GM18909 (cell line): Measurements from ENCODE around the gene DACH1.

Experiments used
- ATAC-seq: cut with Tn5 transposase; IDR thresholded peaks from one replicate; pipeline ENCODE4 v1.9.1; 2021; ENCODE audit warnings: mild to moderate bottlenecking; ENCODE audit not compliant: unreplicated experiment, poor library complexity

Gene DACH1

GRCh38 chr13:71634602-71635443 lies 232.2 kb downstream of the DACH1 start:
- no peak for ATAC-seq

GRCh38 chr13:71634182-71634581 lies 232.8 kb downstream of the DACH1 start:
- no peak for ATAC-seq

- no peak for ATAC-seq
These were observed 234.3 kb downstream of the DACH1 start for GRCh38 chr13:71632721-71633120.

- ATAC-seq = no peak
These were observed 234.8 kb downstream of the DACH1 start for GRCh38 chr13:71632206-71632605.

- no peak for ATAC-seq
These were observed 237.8 kb downstream of the DACH1 start for GRCh38 chr13:71629167-71629566.

- no peak for ATAC-seq
These were observed 240.4 kb downstream of the DACH1 start for GRCh38 chr13:71626421-71627117.

GRCh38 chr13:71625694-71626093 lies 241.3 kb downstream of the DACH1 start:
- ATAC-seq = no peak

GRCh38 chr13:71624653-71625600 lies 242.1 kb downstream of the DACH1 start:
- ATAC-seq = no peak

- ATAC-seq = no peak
These were observed 245.6 kb downstream of the DACH1 start for GRCh38 chr13:71621174-71622124.

- no peak for ATAC-seq
These were observed 247.9 kb downstream of the DACH1 start for GRCh38 chr13:71619096-71619495.

GRCh38 chr13:71618159-71618558 lies 248.8 kb downstream of the DACH1 start:
- no peak for ATAC-seq

- no peak for ATAC-seq
These were observed 249.7 kb downstream of the DACH1 start for GRCh38 chr13:71617265-71617664.

GRCh38 chr13:71613066-71613745 lies 253.8 kb downstream of the DACH1 start:
- ATAC-seq = no peak

GRCh38 chr13:71611292-71611691 lies 255.7 kb downstream of the DACH1 start:
- ATAC-seq = no peak

GRCh38 chr13:71610876-71611275 lies 256.1 kb downstream of the DACH1 start:
- ATAC-seq = no peak

GRCh38 chr13:71609271-71609670 lies 257.7 kb downstream of the DACH1 start:
- ATAC-seq = no peak

- no peak for ATAC-seq
These were observed 259.4 kb downstream of the DACH1 start for GRCh38 chr13:71607575-71607974.

GRCh38 chr13:71606818-71607217 lies 260.2 kb downstream of the DACH1 start:
- ATAC-seq = no peak

GRCh38 chr13:71605744-71606143 lies 261.3 kb downstream of the DACH1 start:
- ATAC-seq = no peak
